Activated CD8-positive, alpha-beta memory T cell treated with anti-CD3 and anti-CD28 coated beads for 1 hour (primary cell): ENCODE data around the gene C22orf23.
"Not testable (repeated sequence)": the region's sequence is repeated elsewhere in the genome, so short reads cannot be mapped to it uniquely, and the experiment has no call there.

ENCODE experiments used
- DNase-seq, 2 donors: peaks; one replicate each; pipeline ENCODE4 v3.0.0-alpha.2; 2020; ENCODE audit warnings: low read depth in 1 of 2; ENCODE audit errors: extremely low read depth in 1 of 2

The C22orf23 gene

GRCh38 chr22:37982938-37983859 is 29.8 kb upstream of the C22orf23 start:
- no peak for DNase-seq

- DNase-seq = no peak
Observed at GRCh38 chr22:37982151-37982785, 28.9 kb upstream of the C22orf23 start.

GRCh38 chr22:37981282-37982011 is 28.0 kb upstream of the C22orf23 start:
- DNase-seq = no peak

DNA sequence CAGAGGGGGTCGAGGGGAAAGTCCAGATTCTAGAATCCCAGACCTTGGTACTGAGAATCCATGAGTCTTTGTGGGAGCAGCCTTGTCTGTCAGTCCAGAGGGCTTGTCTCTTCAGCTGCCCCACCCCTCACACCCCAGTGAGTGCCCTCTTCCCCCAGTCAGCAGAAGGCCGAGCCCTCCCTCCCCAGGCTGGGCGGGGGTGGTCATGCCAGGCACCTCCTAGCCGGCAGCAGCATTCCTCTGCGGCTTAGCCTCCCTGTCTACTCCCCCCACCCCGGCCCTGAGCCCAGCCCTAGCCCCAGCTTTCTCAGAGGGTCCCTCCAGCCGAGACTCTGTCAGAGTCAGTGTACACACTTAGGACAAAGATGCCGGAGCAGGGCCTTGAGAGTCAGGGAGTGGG is 26.4 kb upstream of the C22orf23 start:
- DNase-seq = no peak

DNA sequence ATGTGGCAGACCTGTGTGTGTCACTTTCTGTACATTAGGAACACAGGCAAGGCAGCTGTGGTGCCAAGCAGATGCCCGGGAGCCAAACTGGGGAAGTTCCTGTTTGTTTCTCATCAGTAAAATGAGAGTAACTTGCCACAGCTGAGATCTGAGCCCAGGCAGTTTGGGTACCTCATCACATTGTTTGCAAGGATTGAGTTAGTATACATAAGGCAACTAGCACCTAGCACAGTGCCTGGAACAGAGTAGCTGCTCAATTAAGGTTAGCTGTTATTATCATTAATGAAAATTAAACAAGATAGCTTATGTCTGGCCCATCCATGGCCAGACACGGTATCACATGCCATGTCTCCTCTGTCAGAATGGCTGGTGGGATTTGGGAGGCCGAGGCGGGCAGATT is 23.1 kb upstream of the C22orf23 start:
- no peak for DNase-seq

DNA sequence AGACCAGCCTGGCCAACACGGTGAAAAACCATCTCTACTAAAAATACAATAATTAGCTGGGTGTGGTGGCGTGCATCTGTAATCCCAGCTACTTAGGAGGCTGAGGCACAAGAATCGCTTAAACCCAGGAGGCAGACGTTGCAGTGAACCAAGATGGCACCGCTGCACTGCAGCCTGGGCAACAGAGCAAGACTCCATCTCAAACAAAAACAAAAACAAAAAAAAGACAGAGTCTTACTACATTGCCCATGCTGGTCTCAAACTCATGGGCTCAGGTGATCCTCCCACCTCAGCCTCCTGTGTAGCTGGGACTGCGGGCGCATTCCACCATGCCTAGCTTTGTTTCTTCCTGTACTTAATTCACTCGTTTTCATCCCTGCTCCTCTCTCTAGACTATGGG is 22.6 kb upstream of the C22orf23 start:
- DNase-seq = not testable (repeated sequence)

- DNase-seq = no peak
Observed at GRCh38 chr22:37975153-37975552, 21.8 kb upstream of the C22orf23 start.

- DNase-seq = no peak
Observed at GRCh38 chr22:37973271-37974170, 20.1 kb upstream of the C22orf23 start.

DNA sequence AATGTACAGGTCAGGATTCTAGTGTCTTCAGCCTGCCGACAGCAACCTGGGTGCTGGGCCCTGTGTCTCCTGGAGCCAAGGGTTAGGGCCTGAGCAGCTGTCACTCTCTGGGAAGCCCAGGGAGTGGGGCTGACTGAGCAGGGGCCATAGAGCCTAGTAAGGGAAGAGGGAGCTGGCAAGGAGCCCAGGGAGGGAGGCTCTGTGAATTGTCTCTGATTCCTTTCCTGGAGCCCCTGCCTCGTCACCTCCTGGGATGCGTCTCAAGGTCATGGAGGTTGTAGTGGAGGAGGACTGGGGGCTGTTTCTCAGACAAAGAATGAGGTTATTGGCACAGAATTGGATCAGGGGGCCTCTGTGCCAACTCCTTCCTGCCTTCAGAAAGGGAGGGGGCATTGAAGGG is 19.1 kb upstream of the C22orf23 start:
- no peak for DNase-seq

GRCh38 chr22:37971475-37972434 is 18.4 kb upstream of the C22orf23 start:
- no peak for DNase-seq

DNA sequence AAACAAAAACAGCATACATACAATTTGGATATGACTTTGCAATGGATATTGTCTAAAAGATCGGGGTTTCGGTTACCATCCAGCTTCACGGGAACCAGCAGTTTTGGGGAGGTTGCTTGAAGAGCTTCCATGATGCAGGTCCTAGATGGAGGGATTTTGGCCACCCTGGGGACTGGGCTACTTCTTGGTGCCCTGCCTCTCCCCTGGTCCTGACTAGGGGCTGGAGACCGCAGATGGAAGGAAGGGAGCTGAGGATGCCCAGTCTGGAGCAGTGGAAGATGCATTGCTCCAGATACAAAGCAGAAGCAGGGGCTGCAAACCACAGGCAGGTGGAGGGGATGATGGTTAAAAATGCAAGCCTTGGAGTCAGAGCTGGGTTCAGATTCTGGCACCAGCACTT is 17.5 kb upstream of the C22orf23 start:
- DNase-seq = no peak

DNA sequence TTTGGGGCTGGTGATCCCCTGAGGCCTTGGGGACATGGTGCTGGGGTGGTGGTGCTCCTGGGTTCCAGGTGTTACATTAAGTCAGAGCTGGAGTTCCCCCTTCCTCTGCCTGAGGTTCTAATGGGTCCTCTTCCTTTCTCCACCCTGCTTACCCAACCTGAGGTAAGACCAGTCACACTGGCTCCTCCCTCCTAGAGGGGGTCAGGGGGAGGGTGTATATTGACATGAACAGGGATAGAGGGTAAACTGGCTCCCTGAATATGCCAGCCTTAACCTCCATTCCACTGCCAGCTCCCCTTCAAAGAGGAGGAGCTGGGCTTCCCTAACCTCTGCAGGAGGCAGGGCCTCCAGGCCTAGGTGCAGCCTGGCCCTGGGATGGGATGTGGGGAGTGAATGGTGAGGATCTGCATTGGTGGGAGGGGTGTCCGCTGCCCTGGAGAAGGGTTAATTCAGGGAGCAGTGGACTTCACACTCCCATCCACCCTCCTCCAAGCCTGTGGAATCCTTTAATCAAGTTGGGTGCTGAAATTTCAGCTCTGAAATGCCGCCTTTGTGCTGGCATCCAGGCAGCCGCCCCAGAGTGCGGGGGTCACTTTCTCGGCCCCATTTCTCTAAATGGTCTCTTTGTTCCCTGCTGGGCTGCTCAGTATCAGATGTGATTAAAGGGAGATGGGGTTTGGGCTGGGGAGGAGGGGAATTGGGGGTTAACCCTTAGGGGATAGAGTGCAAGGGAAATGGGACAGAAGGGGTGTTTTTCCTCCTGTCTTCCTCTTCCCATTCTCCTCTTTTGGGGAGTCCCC is 15.3 kb upstream of the C22orf23 start:
- no peak for DNase-seq

- DNase-seq = no peak
Observed at GRCh38 chr22:37967637-37968451, 14.4 kb upstream of the C22orf23 start.

DNA sequence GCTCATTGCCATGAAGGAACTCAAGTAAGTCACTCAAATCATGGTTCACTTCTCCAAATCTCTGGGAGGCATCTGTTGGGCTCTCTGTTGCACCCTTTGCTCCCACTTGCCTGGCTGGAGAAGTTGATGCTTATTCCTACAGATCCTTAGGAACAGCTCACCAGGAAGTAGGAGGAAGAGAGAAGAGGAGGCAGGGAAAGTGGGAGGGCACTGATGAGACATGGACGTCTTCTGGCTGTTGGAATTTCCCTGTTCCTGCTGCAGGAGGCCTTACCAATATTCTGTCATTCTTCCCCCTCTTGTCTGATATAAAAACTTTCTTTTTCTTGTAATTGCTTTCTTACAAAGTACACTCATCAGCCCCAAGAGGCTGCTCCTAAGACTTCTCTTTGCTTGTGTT is 13.7 kb upstream of the C22orf23 start:
- no peak for DNase-seq

DNA sequence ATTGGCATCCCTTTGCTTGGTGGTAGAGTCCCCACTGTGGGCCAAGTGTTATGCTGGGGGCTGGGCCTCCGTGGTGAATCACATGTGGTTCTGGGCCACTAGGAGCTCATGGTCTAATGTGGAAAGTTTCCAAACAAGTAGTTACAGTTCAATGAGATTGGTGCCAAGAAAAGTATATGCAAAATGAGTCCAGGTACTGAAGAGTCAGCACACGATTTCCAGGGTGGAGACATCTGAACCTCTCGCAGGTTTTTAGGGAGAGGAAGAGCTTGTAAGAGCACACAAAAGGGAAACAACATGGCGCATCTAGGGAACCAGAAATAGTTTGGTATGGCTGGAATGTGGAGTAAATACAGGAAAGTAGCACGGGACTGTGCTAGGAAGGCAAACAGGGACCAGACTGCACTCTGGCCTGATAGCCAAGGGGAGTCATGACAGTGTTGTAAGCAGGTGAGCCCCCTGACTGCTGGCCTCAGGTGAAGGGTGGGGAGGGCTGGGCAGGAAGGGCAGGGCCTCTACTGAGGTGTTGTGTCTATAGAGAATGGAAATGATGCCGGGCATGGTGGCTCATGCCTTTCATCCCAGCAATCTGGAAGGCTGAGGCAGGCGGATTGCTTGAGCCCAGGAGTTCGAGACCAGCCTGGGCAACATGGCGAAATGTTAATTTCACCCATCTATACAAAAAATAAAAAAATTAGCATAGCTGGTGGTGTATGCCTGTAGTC is 12.7 kb upstream of the C22orf23 start:
- no peak for DNase-seq

- DNase-seq = no peak
Observed at GRCh38 chr22:37961062-37961461, 7.7 kb upstream of the C22orf23 start.

DNA sequence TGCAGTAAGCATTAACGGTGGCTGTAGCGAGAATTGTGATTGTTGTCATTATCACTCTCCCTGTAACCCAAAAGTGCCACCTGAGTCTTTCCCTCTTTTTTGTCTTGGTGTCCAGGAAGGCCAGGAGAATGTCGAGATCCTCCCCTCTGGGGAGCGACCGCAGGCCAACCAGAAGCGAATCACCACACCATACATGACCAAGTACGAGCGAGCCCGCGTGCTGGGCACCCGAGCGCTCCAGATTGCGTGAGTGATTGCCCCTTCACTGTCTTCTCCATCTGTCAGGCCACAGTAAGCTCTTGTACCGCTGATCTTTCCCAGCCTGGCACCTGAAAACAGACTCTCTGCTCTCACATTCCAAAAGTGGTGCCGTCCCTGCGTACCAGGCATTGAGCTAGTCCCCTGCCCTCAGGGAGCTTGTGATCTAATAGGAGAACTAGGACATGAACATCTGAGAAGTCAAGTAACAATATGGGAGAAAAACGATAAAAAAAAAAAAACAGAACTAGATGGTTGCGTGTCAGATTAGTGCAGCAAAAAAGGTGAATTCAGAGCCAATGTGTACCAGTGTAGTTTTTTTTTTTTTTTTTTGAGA is 5.9 kb upstream of the C22orf23 start:
- no peak for DNase-seq
